GM18526 (cell line): ENCODE measurements around the gene RARRES2.

ENCODE experiments used
- POLR2A ChIP-seq: IDR thresholded peaks from 3 replicates; pipeline ENCODE4 v1.6.1; 2011; ENCODE audit not compliant: insufficient read length; ENCODE audit errors: extremely low read depth

RARRES2 gene

GRCh38 chr7:150371131-150371995 is 29.9 kb upstream of the RARRES2 start:
- no peak for TF ChIP-seq POLR2A

GRCh38 chr7:150370612-150371071 is 29.2 kb upstream of the RARRES2 start:
- no peak for TF ChIP-seq POLR2A

- TF ChIP-seq POLR2A: no peak
Observed at GRCh38 chr7:150369748-150370501, 28.5 kb upstream of the RARRES2 start.

GRCh38 chr7:150368884-150369747 is 27.7 kb upstream of the RARRES2 start:
- peak; percentile 47 for TF ChIP-seq POLR2A

- peak; percentile 67 for TF ChIP-seq POLR2A
Observed at GRCh38 chr7:150368096-150368883, 26.9 kb upstream of the RARRES2 start, which contains the start of gene REPIN1. Gene REPIN1 (plus strand): TSS chr7:150368822. CDS start chr7:150369712, 890 bp downstream.

GRCh38 chr7:150367677-150368095 is 26.3 kb upstream of the RARRES2 start:
- peak; percentile 13 for TF ChIP-seq POLR2A

GRCh38 chr7:150365673-150366398 is 24.4 kb upstream of the RARRES2 start:
- TF ChIP-seq POLR2A: no peak

- TF ChIP-seq POLR2A: no peak
Observed at GRCh38 chr7:150365194-150365593, 23.8 kb upstream of the RARRES2 start.

GRCh38 chr7:150363872-150364271 is 22.4 kb upstream of the RARRES2 start:
- no peak for TF ChIP-seq POLR2A

GRCh38 chr7:150363370-150363769 is 21.9 kb upstream of the RARRES2 start:
- TF ChIP-seq POLR2A: no peak

- no peak for TF ChIP-seq POLR2A
Observed at GRCh38 chr7:150361807-150362621, 20.6 kb upstream of the RARRES2 start.

GRCh38 chr7:150361402-150361801 is 20.0 kb upstream of the RARRES2 start:
- no peak for TF ChIP-seq POLR2A
